ENCODE measurements around the gene ZNF512. TPM values are rescaled to one million over a fixed set of nuclear protein-coding genes. Genes with fewer than 3 reads are reported as not detected.

Gene ZNF512
- polyA plus RNA-seq, 2 of the 4 experiments (the other 2 are of a cell fraction) = 25.3 to 55.4 TPM

GRCh38 chr2:27582695-27583389, at the start of gene ZNF512 (continued):
- TF ChIP-seq RCOR1 (IDR thresholded peaks at IDR 0.05; ENCODE audit: low read depth, low read length) (no peak), NFE2L2 (conservative IDR thresholded peaks at IDR 0.05; ENCODE audit: low read length) (no peak), HOXB5 (CRISPR knock-in tag; IDR thresholded peaks at IDR 0.05) (no peak), MAZ (IDR thresholded peaks at IDR 0.05; ENCODE audit: borderline replicate concordance, low read depth, low read length) (no peak), JUN (IDR thresholded peaks at IDR 0.05) (peak in 1 of 2 experiments; percentile 85; a peak in 3 of 5 replicates), ESRRA (IDR thresholded peaks at IDR 0.05; ENCODE audit: borderline replicate concordance, low read length) (no peak), GATA3 (IDR thresholded peaks at IDR 0.05; ENCODE audit: borderline replicate concordance) (no peak), ZNF302 (CRISPR knock-in tag; IDR thresholded peaks at IDR 0.05) (no peak), ZC3H11A (IDR thresholded peaks at IDR 0.05) (no peak), CBX2 (IDR thresholded peaks at IDR 0.05; ENCODE audit: borderline replicate concordance, low read depth) (no peak), JUNB (IDR thresholded peaks at IDR 0.05) (no peak), RNF2 (IDR thresholded peaks at IDR 0.05; ENCODE audit: borderline replicate concordance, low read depth) (no peak; the same call in 1 of the 2 replicates), ZSCAN20 (CRISPR knock-in tag; IDR thresholded peaks at IDR 0.05) (no peak), EP300 (IDR thresholded peaks at IDR 0.05) (no peak), HOXB13 (CRISPR knock-in tag; IDR thresholded peaks at IDR 0.05; ENCODE audit: low read depth) (no peak; the same call in 1 of the 2 replicates), FOSB (CRISPR knock-in tag; IDR thresholded peaks at IDR 0.05) (no peak), NR3C1 (IDR thresholded peaks at IDR 0.05) (no peak), HMGXB4 (CRISPR knock-in tag; IDR thresholded peaks at IDR 0.05; ENCODE audit: borderline replicate concordance) (no peak), POLR2AphosphoS2 (conservative IDR thresholded peaks at IDR 0.05; ENCODE audit: low read length) (no peak), RAD21 (conservative IDR thresholded peaks at IDR 0.05 in 1 of 2, IDR thresholded peaks at IDR 0.05 in 1 of 2) (no peak), CHD2 (IDR thresholded peaks at IDR 0.05; ENCODE audit: low read length, partially characterized antibody) (no peak), TFCP2L1 (CRISPR knock-in tag; IDR thresholded peaks at IDR 0.05) (0 out of 2 replicates have a peak, but pooled peaks have one; percentile 56)
- TF ChIP-seq, protein P1, sequence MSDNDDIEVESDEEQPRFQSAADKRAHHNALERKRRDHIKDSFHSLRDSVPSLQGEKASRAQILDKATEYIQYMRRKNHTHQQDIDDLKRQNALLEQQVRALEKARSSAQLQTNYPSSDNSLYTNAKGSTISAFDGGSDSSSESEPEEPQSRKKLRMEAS (IDR thresholded peaks at IDR 0.05) = peak; percentile 83; the same call in 1 of the 2 replicates

DNA sequence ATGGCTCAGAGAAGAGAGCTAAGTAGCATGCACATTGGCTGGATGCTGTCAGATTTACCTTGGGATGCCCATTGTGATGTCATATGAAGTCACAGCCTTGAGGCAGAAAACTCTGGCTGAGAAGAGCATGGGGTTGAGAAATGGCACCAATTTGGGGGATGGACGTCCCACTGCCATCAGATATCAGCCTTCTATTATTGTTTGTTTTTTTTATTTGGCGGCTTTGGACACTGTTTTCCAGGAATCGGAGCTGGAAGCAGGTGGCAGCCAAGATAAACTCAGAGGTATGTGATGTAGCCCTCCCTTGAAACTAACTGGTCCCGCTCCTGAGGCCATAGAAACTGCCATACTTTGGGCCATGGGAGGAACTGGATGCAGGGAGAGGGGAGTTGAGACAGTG, 45.6 kb upstream of the ZNF512 start:
- Histone ChIP-seq H3K9me3 (no peaks in the 10 kb centered on the region), H3K27ac (no peak overlapping the region), H3K4me1 (no peaks in the 10 kb centered on the region), H3K4me3 (no peak overlapping the region), H3K4me2 (no peak overlapping the region)
- DNase-seq (ENCODE audit: low read depth in 1 of 2, low spot score in 1 of 2) (no peak), ATAC-seq (peak; percentile 13 to 47; a peak in 3 of 6 replicates), FAIRE-seq (no peak)
- 53% methylated on average over 4 of the region's 4 CpGs for WGBS (ENCODE audit: missing lambda C conversion rate)
- TF ChIP-seq RNF2 (IDR thresholded peaks at IDR 0.05; ENCODE audit: borderline replicate concordance, low read depth) (no peak), EHF (CRISPR knock-in tag; IDR thresholded peaks at IDR 0.05) (no peak), ESRRA (IDR thresholded peaks at IDR 0.05; ENCODE audit: borderline replicate concordance, low read length) (no peak), ATOH8 (CRISPR knock-in tag; IDR thresholded peaks at IDR 0.05; ENCODE audit: low read depth) (no peak), RARB (CRISPR knock-in tag; IDR thresholded peaks at IDR 0.05) (no peak), ZSCAN20 (CRISPR knock-in tag; IDR thresholded peaks at IDR 0.05) (no peak), KDM1A (IDR thresholded peaks at IDR 0.05; ENCODE audit: low read depth) (no peak), HDAC2 (IDR thresholded peaks at IDR 0.05) (no peak), HEYL (CRISPR knock-in tag; IDR thresholded peaks at IDR 0.05) (no peak), MYC (IDR thresholded peaks at IDR 0.05; ENCODE audit: borderline replicate concordance, low read length) (no peak), MAFK (IDR thresholded peaks at IDR 0.05; ENCODE audit: partially characterized antibody) (no peak), EP300 (IDR thresholded peaks at IDR 0.05) (no peak), NFE2L2 (conservative IDR thresholded peaks at IDR 0.05; ENCODE audit: low read length) (no peak)
- TF ChIP-seq, protein P2, sequence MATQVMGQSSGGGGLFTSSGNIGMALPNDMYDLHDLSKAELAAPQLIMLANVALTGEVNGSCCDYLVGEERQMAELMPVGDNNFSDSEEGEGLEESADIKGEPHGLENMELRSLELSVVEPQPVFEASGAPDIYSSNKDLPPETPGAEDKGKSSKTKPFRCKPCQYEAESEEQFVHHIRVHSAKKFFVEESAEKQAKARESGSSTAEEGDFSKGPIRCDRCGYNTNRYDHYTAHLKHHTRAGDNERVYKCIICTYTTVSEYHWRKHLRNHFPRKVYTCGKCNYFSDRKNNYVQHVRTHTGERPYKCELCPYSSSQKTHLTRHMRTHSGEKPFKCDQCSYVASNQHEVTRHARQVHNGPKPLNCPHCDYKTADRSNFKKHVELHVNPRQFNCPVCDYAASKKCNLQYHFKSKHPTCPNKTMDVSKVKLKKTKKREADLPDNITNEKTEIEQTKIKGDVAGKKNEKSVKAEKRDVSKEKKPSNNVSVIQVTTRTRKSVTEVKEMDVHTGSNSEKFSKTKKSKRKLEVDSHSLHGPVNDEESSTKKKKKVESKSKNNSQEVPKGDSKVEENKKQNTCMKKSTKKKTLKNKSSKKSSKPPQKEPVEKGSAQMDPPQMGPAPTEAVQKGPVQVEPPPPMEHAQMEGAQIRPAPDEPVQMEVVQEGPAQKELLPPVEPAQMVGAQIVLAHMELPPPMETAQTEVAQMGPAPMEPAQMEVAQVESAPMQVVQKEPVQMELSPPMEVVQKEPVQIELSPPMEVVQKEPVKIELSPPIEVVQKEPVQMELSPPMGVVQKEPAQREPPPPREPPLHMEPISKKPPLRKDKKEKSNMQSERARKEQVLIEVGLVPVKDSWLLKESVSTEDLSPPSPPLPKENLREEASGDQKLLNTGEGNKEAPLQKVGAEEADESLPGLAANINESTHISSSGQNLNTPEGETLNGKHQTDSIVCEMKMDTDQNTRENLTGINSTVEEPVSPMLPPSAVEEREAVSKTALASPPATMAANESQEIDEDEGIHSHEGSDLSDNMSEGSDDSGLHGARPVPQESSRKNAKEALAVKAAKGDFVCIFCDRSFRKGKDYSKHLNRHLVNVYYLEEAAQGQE (IDR thresholded peaks at IDR 0.05) = no peak
- TF ChIP-seq, protein P3, sequence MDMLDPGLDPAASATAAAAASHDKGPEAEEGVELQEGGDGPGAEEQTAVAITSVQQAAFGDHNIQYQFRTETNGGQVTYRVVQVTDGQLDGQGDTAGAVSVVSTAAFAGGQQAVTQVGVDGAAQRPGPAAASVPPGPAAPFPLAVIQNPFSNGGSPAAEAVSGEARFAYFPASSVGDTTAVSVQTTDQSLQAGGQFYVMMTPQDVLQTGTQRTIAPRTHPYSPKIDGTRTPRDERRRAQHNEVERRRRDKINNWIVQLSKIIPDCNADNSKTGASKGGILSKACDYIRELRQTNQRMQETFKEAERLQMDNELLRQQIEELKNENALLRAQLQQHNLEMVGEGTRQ (IDR thresholded peaks at IDR 0.05) = no peak
- ChIA-PET CTCF (interaction anchor here (1.0 to 1.4 kb wide), 4 partner anchors 9 to 84 kb away, joined by 3 to 4 read pairs (median 3); no protein-coding TSS in a partner anchor), POLR2A (no interaction called here)
